ENCODE data around the gene SNX4.

GRCh38 chr3:125519678-125520562 is at the start of gene SNX4:
- TF ChIP-seq CTCF (IDR thresholded peaks at IDR 0.05), result peak in 2 of 5 experiments; percentile 14 to 24
- peak; percentile 46 to 66 for TF ChIP-seq POLR2A (IDR thresholded peaks at IDR 0.05)
